Astrocyte of the spinal cord (primary cell): Measurements from ENCODE around the gene ETS2.

ENCODE experiments used
- DNase-seq: peaks from one replicate; pipeline ENCODE4 v3.0.0; 2011; ENCODE audit warnings: low read depth, low spot score
- H3K4me3 ChIP-seq: 2 replicates; pipeline ENCODE4 v1.5.1; 2011; ENCODE audit warnings: low read depth, mild to moderate bottlenecking, low read length, moderate library complexity
- CTCF ChIP-seq: IDR thresholded peaks from 2 replicates; pipeline ENCODE4 v1.5.1; 2012; ENCODE audit warnings: low read depth, mild to moderate bottlenecking, low read length, inconsistent platforms
- in situ Hi-C: cut with HindIII; loops from 2 replicates; pipeline ENCODE4 v1.10.0; 2017; ENCODE audit warnings: low sequenced_read_pairs

The ETS2 gene

DNA sequence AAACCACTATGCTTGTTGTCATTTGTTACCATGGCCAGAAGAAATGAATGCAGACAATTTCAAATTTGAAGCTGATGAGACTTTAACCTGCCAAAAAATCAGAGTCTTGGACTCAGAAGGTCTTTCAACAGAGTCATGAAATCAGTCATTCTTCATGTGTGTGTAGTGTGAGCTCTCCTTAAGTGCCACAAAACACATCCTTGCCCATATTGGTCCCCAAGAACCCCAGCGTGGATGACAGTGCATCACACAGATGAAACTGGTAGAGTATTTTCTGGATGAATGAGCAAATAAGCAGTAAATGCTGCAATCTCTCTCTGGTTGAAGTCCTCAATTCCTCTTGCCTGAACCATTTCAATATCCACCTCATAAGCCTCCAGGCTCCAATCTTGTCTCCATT is 28.7 kb upstream of the ETS2 start:
- in situ Hi-C loops, result no loop called here
- TF ChIP-seq CTCF, result no peak

GRCh38 chr21:38777531-38777930 is 28.2 kb upstream of the ETS2 start:
- H3K4me3 ChIP-seq, result no peak overlapping the region
- in situ Hi-C loops, result no loop called here
- TF ChIP-seq CTCF, result no peak
- DNase-seq, result no peak

More for the DNA sequence above, 28.7 kb upstream of the ETS2 start:
- DNase-seq, result no peak
- H3K4me3 ChIP-seq, result no peak overlapping the region

DNA sequence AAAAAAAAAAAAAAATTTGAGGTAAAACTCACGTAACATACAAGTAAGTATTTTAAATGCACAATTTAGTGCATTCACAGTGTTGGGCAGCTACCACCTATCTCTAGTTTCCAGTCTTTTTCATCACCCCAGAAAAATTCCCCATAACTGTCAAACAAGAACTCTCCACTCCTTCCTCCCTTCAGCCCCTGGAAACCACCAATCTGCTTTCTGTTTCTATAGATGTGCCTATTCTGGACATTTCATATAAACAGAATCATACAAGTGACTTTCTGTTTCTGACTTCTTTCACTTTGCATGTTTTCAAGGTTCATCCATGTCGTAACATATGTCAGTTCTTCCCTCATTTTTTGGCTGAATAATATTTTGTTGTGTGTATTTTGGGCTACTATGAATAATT is 24.9 kb upstream of the ETS2 start:
- no peak overlapping the region for H3K4me3 ChIP-seq
- TF ChIP-seq CTCF, result no peak
- in situ Hi-C loops, result no loop called here
- DNase-seq, result no peak

- DNase-seq, result no peak
- in situ Hi-C loops, result no loop called here
- H3K4me3 ChIP-seq, result no peak overlapping the region
- TF ChIP-seq CTCF, result no peak
Measured at GRCh38 chr21:38784458-38785266, 21.1 kb upstream of the ETS2 start.

- in situ Hi-C loops, result no loop called here
- DNase-seq, result no peak
- TF ChIP-seq CTCF, result no peak
- no peak overlapping the region for H3K4me3 ChIP-seq
Measured at GRCh38 chr21:38785483-38785882, 20.2 kb upstream of the ETS2 start.

- in situ Hi-C loops, result no loop called here
- no peak overlapping the region for H3K4me3 ChIP-seq
- no peak for TF ChIP-seq CTCF
- DNase-seq, result no peak
Measured at GRCh38 chr21:38787016-38787415, 18.7 kb upstream of the ETS2 start.
